Trophoblast cell (in vitro differentiated cells and primary cell): Measurements from ENCODE around the gene GSTT2B.
"Not testable (repeated sequence)": the region's sequence is repeated elsewhere in the genome, so short reads cannot be mapped to it uniquely, and the experiment has no call there.

ENCODE experiments used
- DNase-seq, 2 donors: peaks; one replicate each; pipeline ENCODE4 v3.0.0-alpha.2; 2016
- H2AFZ ChIP-seq: 2 replicates; pipeline ENCODE4 v1.6.1; 2013; ENCODE audit warnings: low read length, moderate library complexity, mild to moderate bottlenecking; ENCODE audit not compliant: insufficient read depth, poor library complexity
- H2AK5ac ChIP-seq: 2 replicates; pipeline ENCODE4 v1.6.1; 2013; ENCODE audit warnings: mild to moderate bottlenecking, low read length
- H2BK120ac ChIP-seq: 2 replicates; pipeline ENCODE4 v1.6.1; 2013; ENCODE audit warnings: low read length, mild to moderate bottlenecking, moderate library complexity; ENCODE audit not compliant: insufficient read depth, poor library complexity
- H2BK12ac ChIP-seq: 2 replicates; pipeline ENCODE4 v1.6.1; 2013; ENCODE audit warnings: mild to moderate bottlenecking, low read length, moderate library complexity
- H2BK5ac ChIP-seq: 2 replicates; pipeline ENCODE4 v1.6.1; 2013; ENCODE audit warnings: low read length, low read depth, moderate library complexity, mild to moderate bottlenecking; ENCODE audit not compliant: poor library complexity
- H3K14ac ChIP-seq: 2 replicates; pipeline ENCODE4 v1.6.1; 2013; ENCODE audit warnings: mild to moderate bottlenecking, low read length
- H3K18ac ChIP-seq: 2 replicates; pipeline ENCODE4 v1.6.1; 2013; ENCODE audit warnings: mild to moderate bottlenecking, low read length
- H3K23ac ChIP-seq: 2 replicates; pipeline ENCODE4 v1.6.1; 2013; ENCODE audit warnings: low read length
- H3K27ac ChIP-seq: 2 replicates; pipeline ENCODE4 v1.5.1; 2013; ENCODE audit warnings: low read depth, mild to moderate bottlenecking, inconsistent platforms, low read length, moderate library complexity
- H3K27me3 ChIP-seq: 2 replicates; pipeline ENCODE4 v1.6.1; 2013; ENCODE audit warnings: inconsistent platforms, mild to moderate bottlenecking, low read length, moderate library complexity; ENCODE audit not compliant: insufficient read depth
- H3K36me3 ChIP-seq, 2 experiments: 1 replicate in 1 of 2; 2 replicates in 1 of 2; pipeline ENCODE4 v1.6.1; 2013; ENCODE audit warnings: low read length in 2 of 2, mild to moderate bottlenecking in 2 of 2, moderate library complexity in 1 of 2; ENCODE audit not compliant: insufficient read depth in 2 of 2, control insufficient read depth in 1 of 2
- H3K4ac ChIP-seq: 2 replicates; pipeline ENCODE4 v1.6.1; 2013; ENCODE audit warnings: low read depth, mild to moderate bottlenecking, low read length, moderate library complexity
- H3K4me1 ChIP-seq, 2 experiments: 1 replicate in 1 of 2; 2 replicates in 1 of 2; pipeline ENCODE4 v1.6.1; 2013; ENCODE audit warnings: low read length in 2 of 2, mild to moderate bottlenecking in 2 of 2, moderate library complexity in 1 of 2; ENCODE audit not compliant: insufficient read depth in 2 of 2, control insufficient read depth in 1 of 2
- H3K4me2 ChIP-seq: 2 replicates; pipeline ENCODE4 v1.6.1; 2013; ENCODE audit warnings: inconsistent platforms, mild to moderate bottlenecking, low read length, moderate library complexity
- H3K4me3 ChIP-seq: 2 replicates; pipeline ENCODE4 v1.5.1; 2013; ENCODE audit warnings: mild to moderate bottlenecking, low read depth, low read length, inconsistent platforms
- H3K79me1 ChIP-seq: one replicate; pipeline ENCODE4 v1.6.1; 2013; ENCODE audit warnings: low read length
- H3K79me2 ChIP-seq: 2 replicates; pipeline ENCODE4 v1.6.1; 2013; ENCODE audit warnings: low read length, mild to moderate bottlenecking; ENCODE audit not compliant: control insufficient read depth, insufficient read depth, poor library complexity
- H3K9ac ChIP-seq: 2 replicates; pipeline ENCODE4 v1.6.1; 2013; ENCODE audit warnings: mild to moderate bottlenecking, low read length
- H3K9me3 ChIP-seq: 2 replicates; pipeline ENCODE4 v1.6.1; 2013; ENCODE audit warnings: low read depth, mild to moderate bottlenecking, control low read depth, inconsistent platforms, low read length; ENCODE audit not compliant: insufficient read depth
- H4K12ac ChIP-seq: 2 replicates; pipeline ENCODE4 v1.6.1; 2013; ENCODE audit warnings: low read depth, mild to moderate bottlenecking, low read length, moderate library complexity
- H4K8ac ChIP-seq: 2 replicates; pipeline ENCODE4 v1.6.1; 2013; ENCODE audit warnings: low read depth, mild to moderate bottlenecking, low read length, moderate library complexity
- H4K91ac ChIP-seq: one replicate; pipeline ENCODE4 v1.6.1; 2013; ENCODE audit warnings: low read depth, mild to moderate bottlenecking, low read length, moderate library complexity
- WGBS: extraction: QIAGEN DNeasy Blood & Tissue Kit; methylation state at CpG from one replicate; pipeline ENCODE4 v1.1.7; 2013; ENCODE audit warnings: missing lambda C conversion rate; ENCODE audit not compliant: insufficient read length, insufficient coverage; ENCODE audit errors: extremely low coverage; 5-methylcytosine and 5-hydroxymethylcytosine counted together

The GSTT2B gene

DNA sequence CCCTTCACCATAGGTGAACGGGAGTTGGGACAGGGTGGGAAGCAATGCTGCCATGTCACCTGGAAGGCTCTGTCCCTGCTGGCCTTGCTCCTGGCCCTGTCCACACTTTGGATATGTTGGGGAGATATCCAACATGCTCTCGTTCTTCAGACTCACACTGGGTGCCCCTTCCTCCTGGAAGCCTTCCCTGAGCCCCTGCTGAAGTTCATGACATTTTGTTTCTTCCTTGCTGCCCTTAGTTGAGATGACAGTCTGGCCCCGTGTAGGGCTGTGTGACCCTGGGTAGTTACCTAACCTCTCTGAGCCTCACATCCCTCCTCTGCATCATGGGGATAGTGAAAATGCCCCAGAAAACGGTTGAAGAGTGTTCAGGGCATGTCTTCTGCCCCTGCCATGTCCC lies 7.5 kb downstream of the GSTT2B start:
- not testable (repeated sequence) for H4K12ac ChIP-seq, H3K18ac ChIP-seq, H3K79me2 ChIP-seq, H3K27me3 ChIP-seq, H3K14ac ChIP-seq, H3K27ac ChIP-seq, H3K4me1 ChIP-seq, H3K9ac ChIP-seq, H3K79me1 ChIP-seq, H2BK120ac ChIP-seq, H3K4me3 ChIP-seq, H3K23ac ChIP-seq, H4K91ac ChIP-seq, H3K9me3 ChIP-seq, H3K36me3 ChIP-seq, H3K4me2 ChIP-seq, H4K8ac ChIP-seq, H2BK12ac ChIP-seq, H2AFZ ChIP-seq, DNase-seq, H2BK5ac ChIP-seq, H2AK5ac ChIP-seq, H3K4ac ChIP-seq
- WGBS: no CpG with 5 or more reads among the region's 4 CpGs

GRCh38 chr22:23952794-23953405 lies 8.1 kb downstream of the GSTT2B start:
- not testable (repeated sequence) for H2AFZ ChIP-seq, DNase-seq, H3K27me3 ChIP-seq, H3K79me1 ChIP-seq, H3K79me2 ChIP-seq, H3K36me3 ChIP-seq, H2BK120ac ChIP-seq, H4K91ac ChIP-seq, H3K4ac ChIP-seq, H3K27ac ChIP-seq, H3K9me3 ChIP-seq, H3K9ac ChIP-seq, H3K23ac ChIP-seq, H4K8ac ChIP-seq, H3K4me3 ChIP-seq, H3K14ac ChIP-seq, H2BK12ac ChIP-seq, H3K4me2 ChIP-seq, H3K18ac ChIP-seq, H2AK5ac ChIP-seq, H2BK5ac ChIP-seq, H4K12ac ChIP-seq, H3K4me1 ChIP-seq
- no CpG with 5 or more reads among the region's 11 CpGs for WGBS

DNA sequence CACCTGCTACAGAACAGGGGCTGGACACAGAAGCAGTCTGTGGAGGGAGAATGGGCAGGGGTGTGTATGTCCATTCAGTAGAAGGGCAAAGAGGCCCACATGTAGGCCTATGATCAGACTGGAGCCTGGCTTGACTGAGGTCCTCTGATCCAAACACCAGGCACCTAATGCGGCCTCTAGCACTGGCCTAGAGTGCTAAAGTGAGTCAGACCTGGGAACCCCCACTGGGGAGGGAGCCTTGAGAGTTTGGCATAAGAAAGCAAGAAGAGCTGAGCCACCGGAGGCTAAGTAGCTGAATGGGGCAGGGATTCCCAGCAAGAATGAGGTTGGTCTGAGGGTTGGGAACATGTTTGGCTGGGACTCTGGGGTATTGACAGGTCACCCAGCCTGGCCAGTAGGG lies 9.6 kb downstream of the GSTT2B start:
- not testable (repeated sequence) for DNase-seq, H3K18ac ChIP-seq
- no CpG with 5 or more reads among the region's 2 CpGs for WGBS

GRCh38 chr22:23949764-23950163 lies 11.2 kb downstream of the GSTT2B start:
- H4K12ac ChIP-seq, H3K23ac ChIP-seq, H2BK5ac ChIP-seq: not testable (repeated sequence)

More for the DNA sequence above, 9.6 kb downstream of the GSTT2B start:
- H3K23ac ChIP-seq, H2AK5ac ChIP-seq, H3K27me3 ChIP-seq, H3K79me1 ChIP-seq, H3K27ac ChIP-seq, H3K4me3 ChIP-seq, H3K4ac ChIP-seq, H4K12ac ChIP-seq, H3K9ac ChIP-seq, H2BK12ac ChIP-seq, H2BK120ac ChIP-seq, H3K79me2 ChIP-seq, H3K14ac ChIP-seq, H2BK5ac ChIP-seq, H3K9me3 ChIP-seq, H4K91ac ChIP-seq, H4K8ac ChIP-seq, H2AFZ ChIP-seq, H3K4me2 ChIP-seq, H3K4me1 ChIP-seq, H3K36me3 ChIP-seq: not testable (repeated sequence)

More at GRCh38 chr22:23949764-23950163, 11.2 kb downstream of the GSTT2B start:
- H4K91ac ChIP-seq, H3K9ac ChIP-seq, H2BK120ac ChIP-seq, H3K27me3 ChIP-seq, H3K79me1 ChIP-seq, H3K4me2 ChIP-seq, H2BK12ac ChIP-seq, H3K9me3 ChIP-seq, DNase-seq, H3K4ac ChIP-seq, H3K4me1 ChIP-seq, H3K18ac ChIP-seq, H4K8ac ChIP-seq, H2AK5ac ChIP-seq, H3K27ac ChIP-seq, H3K79me2 ChIP-seq, H2AFZ ChIP-seq, H3K36me3 ChIP-seq, H3K14ac ChIP-seq, H3K4me3 ChIP-seq: not testable (repeated sequence)
- whole genome bisulfite sequencing: no CpG with 5 or more reads among the region's 18 CpGs
